ENCODE results near the gene SLC30A7.
"Not testable (repeated sequence)": the region's sequence is repeated elsewhere in the genome, so short reads cannot be mapped to it uniquely, and the experiment has no call there.

The SLC30A7 gene

DNA sequence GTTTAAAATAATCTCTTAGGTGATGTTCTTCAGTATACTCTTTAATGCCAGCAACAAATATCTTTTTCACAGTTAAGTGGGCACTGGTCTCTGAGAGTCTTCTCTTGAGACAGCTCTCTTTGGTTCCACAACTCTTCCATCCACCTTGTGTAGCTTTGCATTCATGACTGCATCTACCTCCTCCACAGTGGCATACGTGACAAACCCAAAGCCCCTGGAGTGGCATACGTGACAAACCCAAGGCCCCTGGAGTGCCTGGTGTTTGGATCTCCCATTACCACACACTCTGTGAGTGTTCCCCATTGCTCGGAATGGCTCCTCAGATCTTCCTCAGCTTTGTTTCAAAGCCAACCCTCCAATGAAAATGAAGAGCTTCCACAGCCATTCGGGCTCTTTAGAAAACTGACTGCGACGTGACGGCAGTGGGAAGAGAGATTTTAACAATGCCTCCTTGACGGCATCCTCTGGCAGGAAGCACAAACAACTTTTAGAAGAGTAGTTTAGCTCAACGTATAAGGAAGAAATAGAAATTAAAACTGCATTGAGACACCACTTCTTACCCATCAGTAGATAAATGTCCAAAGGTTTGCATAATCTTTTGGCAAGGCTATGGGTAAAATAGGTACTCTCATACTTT, 45.8 kb downstream of the SLC30A7 start:
- DNase-seq, result no peak

DNA sequence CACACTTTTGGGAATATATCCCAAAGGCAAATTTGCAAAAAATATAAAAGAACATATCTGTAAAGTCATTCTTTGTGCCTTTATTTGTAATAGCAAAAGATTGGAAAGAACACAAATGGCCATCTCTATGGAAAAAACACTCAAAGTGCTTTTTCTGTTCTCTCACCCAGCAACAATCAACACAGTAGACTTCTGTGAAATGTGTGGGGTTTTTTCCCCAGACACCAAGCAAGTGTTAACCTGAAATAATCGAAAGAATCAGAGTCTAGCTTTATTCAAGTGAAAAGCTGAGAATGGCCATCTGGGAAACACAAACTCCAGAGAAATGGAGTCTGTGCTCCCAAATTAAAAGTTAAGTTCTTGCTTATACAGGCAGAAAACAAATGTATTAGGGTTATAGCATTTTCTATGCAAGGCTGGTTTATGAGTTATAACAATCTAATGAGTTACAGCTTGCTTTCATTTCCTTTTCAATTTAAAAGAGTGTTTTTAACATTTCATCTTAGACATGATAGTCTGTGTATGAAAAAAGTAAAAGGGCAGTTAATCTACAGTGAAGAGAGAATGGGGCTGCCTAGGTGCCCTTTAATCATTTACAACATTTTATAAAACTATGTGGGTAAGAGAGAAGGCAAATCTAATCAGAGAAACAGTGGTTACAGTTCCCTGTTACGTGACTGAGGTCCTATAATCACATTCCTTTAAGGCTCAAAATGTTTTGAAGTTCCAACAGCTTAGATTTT, 46.6 kb downstream of the SLC30A7 start:
- DNase-seq, result no peak

DNA sequence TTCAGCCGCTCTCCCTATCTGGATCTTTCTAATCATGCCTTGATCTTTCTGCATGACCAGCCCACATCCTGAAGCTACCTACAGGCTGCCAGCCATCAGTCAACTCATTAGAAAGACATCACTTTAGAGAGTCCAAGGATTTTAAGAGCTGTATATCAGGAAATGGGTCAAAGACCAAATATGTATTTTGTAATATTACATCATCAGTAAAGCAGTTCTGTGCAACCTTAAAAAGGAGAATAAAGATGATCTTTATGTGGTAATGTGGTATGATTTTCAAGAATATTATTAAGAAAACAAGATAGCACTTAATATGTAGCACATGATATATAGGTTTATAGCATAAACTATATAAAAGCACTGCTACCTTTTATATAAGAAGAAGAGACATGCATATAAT, 47.6 kb downstream of the SLC30A7 start:
- DNase-seq, result no peak

DNA sequence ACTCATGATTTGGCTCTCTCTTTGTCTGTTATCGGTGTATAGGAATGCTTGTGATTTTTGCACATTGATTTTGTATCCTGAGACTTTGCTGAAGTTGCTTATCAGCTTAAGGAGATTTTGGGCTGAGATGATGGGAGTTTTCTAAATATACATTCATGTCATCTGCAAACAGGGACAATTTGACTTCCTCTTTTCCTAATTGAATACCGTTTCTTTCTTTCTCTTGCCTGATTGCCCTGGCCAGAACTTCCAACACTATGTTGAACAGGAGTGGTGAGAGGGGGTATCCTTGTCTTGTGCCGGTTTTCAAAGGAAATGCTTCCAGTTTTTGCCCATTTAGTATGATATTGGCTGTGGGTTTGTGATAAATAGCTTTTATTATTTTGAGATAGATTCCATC, 50.2 kb downstream of the SLC30A7 start:
- DNase-seq, result not testable (repeated sequence)

DNA sequence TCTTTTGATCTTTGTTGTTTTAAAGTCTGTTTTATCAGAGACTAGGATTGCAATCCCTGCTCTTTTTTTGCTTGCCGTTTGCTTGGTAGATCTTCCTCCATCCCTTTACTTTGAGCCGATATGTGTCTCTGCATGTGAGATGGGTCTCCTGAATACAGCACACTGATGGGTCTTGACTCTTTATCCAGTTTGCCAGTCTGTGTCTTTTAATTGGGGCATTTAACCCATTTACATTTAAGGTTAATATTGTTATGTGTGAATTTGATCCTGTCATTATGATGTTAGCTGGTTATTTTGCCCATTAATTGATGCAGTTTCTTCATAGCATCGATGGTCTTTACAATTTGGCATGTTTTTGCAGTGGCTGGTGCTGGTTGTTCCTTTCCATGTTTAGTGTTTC, 51.9 kb downstream of the SLC30A7 start:
- DNase-seq, result not testable (repeated sequence)

DNA sequence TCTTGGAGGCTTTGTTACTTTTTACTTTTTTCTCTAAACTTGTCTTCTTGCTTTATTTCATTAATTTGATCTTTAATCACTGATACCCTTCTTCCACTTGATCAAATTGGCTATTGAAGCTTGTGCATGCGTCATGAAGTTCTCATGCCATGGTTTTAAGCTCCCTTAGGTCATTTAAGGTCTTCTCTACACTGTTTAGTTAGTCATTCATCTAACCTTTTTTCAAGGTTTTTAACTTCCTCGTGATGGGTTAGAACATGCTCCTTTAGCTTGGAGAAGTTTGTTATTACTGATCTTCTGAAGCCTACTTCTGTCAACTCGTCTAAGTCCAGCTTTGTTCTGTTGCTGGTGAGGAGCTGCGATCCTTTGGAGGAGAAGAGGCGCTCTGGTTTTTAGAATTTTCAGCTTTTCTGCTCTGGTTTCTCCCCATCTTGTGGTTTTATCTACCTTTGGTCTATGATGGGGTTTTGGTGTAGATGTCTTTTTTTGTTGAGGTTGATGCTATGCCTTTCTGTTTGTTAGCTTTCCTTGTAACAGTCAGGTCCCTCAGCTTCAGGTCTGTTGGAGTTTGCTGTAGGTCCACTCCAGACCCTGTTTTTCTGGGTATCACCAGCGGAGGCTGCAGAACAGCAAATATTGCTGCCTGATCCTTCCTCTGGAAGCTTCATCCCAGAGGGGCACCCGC, 53.0 kb downstream of the SLC30A7 start:
- DNase-seq, result not testable (repeated sequence)

DNA sequence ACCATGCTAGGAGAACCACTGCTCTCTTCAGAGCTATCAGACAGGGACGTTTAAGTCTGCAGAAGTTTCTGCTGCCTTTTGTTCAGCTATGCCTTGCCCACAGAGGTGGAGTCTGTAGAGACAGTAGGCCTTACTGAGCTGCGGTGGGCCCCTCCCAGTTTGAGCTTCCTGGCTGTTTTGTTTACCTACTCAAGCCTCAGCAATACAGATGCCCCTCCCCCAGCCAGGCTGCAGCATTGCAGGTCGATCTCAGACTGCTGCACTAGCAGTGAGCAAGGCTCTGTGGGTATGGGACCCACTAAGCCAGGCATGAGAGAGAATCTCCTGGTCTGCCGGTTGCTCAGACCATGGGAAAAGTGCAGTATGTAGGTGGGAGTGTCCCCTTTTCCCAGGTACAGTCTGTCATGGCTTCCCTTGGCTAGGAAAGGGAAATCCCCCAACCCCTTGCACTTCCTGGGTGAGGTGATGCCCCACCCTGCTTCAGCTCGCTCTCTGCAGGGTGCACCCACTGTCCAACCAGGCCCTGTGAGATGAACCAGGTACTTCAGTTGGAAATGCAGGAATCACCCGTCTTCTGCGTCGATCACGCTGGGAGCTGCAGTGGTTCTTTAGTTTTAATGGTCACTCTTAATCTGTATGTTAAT, 53.7 kb downstream of the SLC30A7 start:
- DNase-seq, result peak; percentile 43

DNA sequence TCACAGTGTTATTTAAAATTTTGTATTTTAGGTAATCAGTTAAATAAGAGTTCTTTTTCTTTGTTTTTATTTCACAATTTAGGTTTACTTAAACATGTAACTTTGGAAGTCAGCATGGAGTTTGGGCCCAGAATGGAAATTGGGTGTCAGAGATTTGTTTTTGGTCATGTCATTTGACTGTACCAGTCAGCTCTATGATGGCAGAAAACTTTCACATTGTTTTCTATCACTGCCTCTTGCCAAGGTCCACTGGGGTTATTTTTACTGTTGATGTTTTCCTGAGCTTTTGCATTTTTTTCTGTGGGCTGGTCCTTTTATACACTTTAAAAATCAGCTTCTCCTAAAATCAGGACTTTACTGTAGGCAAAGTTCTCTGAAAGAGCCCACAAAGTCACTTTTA, 54.4 kb downstream of the SLC30A7 start:
- DNase-seq, result no peak

DNA sequence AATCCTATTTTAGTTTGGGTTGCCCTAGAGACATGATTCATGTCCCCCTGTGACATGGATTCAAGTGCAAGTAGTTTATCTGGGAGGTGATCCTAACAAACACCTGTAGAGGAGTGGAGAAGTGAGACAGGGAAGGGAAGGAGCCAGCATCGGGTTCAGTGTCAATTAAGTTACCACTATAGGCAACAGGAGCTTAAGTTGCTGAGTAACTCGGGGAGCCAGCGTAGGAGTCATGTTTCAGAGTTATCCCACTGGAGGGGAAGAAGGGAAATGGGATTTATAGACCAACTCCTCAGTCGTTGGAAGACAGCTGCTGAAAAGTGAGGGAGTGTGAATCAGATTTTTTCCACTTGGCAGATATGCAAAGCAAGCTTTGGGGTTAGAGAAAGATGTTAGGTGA, 54.9 kb downstream of the SLC30A7 start:
- no peak for DNase-seq

DNA sequence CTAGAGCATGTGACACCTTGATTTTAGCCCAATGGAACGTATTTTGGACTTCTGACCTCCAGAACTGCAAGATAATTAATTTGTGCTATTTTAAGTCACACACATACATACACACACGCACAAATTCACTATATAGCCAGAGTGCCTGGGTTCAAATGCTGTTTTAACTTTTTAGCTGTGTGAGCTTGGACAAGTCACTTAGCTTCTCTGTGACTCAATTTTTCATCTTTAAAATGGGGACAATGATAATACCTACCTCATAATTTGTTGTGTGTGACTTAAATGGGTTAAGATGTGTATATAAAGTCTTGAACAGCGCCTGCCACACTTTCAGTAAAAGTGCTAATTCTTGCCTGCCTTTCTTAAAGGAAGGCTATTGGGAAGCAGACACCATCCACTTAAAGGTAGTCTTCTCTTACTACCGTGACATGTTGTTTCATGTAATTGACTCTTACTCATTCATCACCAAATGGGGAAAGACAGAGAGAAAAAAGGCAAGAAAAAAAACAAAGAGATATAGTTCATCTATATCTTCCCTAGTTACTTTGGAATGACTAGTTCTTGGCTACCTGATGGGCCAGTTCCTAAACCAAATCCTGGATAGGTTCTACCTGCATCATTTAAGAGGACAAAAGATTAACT, 56.3 kb downstream of the SLC30A7 start:
- no peak for DNase-seq

DNA sequence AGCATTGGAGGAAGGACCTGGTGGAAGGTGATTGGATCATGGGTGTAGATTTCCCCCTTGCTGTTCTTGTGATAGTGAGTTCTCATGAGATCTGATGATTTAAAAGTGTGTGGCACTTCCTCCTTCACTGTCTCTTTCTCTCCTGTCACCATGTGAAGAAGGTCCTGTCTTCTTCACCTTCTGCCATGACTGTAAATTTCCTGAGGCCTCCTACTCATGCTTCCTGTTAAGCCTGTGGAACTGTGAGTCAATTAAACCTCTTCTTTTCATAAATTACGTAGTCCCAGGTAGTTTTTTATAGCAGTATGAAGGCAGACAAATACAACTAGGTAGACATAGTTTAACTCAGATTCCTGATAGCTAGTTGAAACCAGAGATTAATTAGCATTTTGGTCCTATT, 57.1 kb downstream of the SLC30A7 start:
- not testable (repeated sequence) for DNase-seq

DNA sequence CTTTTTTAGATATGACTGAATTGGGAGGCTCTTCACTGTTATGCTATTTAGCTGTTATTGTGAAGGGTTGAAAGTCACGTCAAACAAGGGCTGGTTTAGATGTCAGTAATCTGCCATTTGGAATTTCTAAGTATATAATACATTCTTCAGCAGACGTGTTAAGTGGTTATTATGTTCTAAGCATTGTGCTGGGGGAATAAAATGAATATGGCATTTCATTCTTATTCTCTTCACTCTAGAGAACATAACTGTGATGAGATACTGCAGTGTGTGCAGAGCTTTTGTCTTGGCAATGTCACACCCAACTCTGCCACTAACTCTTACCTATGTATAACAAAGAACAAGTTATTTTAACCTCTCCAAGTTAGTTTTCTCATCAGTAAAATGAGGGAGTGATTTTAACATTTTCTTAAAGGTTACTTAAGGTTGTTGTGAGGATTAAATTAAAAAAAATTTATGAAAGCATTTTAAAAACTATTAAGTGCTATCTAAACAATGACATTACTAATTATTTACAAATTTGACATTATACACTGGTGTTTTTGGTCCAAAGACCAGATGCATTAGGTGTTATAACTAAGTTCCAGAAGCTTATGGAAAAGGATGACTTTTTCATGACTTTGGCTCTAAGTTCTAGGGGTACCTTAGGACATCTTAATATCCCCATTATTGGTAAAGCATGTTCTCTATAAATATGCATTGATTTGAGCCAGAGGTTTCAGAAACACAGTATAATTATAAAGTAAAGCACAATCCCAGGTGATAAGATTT, 58.3 kb downstream of the SLC30A7 start:
- DNase-seq, result no peak

DNA sequence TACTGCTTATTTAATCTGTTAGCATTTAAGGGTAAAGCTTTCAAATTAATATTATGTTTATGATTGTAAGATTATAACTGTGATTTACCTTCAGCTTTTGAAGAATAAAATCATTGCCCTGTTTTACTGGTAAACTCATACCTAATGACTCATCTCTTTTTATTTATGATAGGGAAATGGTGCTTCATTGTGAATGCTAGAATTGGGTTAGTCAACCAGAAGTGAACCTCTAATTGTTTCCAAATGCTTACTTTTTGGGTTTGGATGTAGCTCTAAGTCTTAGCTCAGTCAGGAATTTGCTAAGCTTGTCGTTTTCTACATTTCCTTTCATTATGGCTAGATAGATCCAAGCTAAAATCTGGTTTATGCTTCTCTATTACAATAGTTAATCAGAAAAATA, 59.4 kb downstream of the SLC30A7 start:
- DNase-seq, result no peak

DNA sequence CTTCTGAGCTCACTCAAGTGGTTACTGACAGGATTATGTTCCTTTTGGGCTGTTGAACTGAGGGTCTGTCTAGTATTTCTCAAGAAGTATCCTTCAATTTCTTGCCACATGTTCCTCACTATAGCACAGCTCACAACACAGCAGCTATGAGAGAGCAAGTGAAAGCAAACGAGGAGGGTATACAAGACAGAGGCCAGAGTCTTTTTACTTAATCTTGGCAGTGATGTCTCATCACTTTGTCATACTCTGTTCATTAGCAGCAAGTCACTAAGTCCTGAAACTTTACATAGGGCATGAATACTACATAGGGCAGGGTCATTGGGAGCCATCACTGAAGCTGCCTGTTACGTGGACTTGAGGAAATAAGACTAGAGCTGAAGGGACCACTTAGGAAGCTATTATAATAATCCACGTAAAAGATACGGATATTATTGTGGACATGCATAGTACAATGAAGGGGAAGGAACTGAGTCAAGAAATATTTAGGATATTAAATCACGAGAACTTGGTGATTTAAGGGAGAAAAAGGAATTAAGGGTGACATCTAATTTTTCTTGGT, 63.7 kb downstream of the SLC30A7 start:
- DNase-seq, result no peak

DNA sequence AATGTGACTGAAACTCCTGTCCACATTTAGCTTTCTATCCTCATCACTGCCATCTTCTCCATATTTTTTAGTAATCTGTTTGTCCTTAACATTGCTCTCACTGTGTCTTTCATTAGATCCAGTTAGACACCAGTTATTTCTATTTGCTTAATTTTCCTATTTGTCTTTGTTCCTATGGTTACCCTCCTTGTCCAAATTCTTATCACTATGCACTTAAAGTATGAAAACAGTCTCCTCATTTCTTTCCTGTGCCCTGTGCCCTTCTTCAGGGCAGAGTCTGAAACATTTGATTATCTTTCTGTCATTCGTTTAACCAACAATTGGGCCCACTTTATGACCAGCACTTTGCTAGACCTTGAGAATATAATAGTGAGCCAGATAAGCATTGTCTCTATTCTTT, 64.2 kb downstream of the SLC30A7 start:
- DNase-seq, result no peak

DNA sequence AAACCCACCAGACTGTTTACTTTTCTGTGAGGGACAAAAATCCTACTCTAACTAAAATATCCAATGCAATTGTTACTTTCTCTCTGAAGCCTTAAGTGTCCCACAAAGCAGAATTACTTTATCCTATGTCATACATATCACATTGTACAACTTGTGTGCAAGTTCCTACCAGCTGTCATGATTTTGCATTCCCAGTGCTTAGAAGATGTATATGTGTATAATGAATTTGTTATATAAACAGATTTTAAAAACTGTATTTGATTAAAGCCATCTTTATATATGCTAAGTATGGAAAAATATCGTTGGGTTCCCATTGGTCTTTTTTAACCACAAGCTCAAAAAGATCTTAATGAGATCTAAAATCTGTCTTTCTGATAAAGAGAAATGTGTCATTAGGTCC, 72.7 kb downstream of the SLC30A7 start:
- DNase-seq, result no peak

DNA sequence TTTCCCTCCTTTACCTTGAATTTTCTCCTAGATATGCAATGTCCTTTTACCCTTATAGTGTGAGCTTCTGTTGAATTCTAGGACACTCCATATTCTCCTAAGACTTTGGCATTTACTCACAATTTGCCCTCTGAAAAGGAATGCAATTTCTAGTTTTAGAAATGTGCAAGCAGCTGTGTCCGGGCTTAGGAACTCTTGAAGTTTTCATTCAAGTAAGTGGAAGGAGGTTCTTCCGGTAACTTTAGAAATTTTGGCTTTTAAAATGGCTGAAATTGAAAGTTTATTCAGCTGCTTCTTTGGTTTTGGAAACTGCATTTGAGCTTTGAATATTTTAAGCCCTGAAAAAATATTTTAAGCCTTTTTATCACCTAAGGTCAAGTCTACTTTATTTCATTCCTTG, 73.4 kb downstream of the SLC30A7 start:
- no peak for DNase-seq

DNA sequence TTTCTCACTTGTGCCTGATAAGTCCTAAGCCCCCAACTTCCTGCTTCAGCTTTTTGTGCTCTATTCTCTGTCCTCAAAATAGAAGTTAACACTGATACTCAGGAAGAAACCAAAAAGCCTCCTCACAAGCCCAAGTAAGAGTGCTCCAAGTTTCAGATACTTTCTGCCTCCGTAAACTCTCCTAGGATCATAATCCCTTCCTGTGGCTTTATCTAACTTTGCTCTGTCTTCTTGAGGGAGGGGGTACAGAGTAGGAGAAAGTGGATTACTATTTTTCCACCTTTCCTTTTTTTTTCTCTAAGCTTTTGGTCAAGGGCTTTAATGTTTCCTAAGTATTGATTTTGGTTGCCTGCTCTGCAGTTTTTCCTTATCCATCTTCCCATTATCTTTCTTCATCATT, 75.1 kb downstream of the SLC30A7 start:
- no peak for DNase-seq

DNA sequence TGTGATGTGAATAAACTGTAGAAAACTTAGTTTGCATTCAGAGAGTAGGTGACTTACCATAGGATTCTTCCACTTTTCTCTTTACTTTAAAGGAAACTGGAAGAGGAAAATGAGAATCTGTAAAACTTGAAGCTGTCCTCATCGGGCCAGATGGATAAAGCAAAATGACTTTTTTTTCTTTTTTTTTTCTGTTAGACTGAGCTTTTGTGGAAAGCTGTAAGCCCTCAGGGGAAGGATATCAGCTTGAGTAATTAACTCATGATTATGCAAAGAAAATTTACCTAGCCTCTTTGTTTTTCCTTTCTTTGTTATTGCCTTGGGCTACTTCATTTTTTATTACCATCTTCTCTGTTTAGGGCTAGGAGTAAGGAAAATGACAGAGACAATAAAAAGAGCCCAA, 76.3 kb downstream of the SLC30A7 start:
- no peak for DNase-seq

DNA sequence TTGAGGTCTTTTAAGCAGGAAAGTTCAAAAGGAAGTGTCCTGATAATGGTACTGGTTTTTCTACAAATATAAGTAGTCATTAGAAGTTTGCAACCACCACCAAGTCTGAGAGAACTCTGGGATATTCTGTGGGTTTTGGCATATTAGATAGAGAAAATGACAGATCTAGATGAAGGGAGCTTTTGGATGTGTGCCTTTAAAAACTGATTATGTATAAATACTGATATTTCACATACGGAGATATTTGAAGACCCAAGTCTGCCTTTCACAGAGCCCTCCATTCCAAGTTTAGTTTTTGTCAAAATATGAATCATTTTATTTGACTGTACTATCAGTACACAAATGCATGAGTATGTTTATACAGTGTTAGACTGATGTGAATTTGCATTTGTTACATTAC, 81.0 kb downstream of the SLC30A7 start:
- no peak for DNase-seq

DNA sequence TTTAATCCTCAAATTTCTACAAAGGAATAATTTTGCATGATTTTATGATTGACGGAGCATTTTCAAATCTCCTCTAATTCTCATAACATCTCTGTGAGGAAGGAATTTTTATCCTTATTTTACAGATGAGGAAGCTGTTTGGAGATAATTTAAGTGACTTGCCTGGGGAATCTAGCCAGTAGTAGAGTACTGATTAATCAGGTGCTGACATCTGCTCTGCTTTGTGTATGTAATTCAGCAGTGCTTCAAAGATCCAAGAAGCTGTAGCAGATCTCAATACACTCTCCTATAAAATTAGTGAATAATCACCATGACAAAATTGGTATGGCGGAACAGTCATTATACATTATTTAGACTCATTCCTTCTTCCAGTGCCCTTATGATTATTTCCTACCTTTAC, 83.7 kb downstream of the SLC30A7 start:
- DNase-seq, result no peak

DNA sequence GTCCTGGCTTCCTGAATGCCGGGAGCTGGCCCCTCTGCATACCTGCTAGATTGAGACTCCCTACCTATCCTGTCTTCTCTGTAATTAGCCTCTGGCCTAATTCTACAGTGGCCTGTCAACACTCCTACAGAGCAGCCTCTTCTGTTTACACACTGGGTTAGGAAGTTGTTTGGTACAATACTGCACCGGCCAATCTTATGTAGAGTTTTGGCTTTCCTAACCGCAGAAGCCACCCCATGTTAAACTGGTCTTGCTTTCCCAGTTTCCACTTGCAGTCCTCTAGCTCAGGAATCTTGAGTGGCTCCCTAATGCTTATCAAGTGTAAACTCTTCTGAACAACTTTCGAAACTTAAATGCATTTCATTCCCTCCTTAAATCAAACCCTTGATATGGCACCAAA, 86.9 kb downstream of the SLC30A7 start:
- DNase-seq, result no peak
